GM19035 (cell line): ENCODE data around the gene COL26A1.
"Not testable (repeated sequence)": the region's sequence is repeated elsewhere in the genome, so short reads cannot be mapped to it uniquely, and the experiment has no call there.

Source experiments
- ATAC-seq: cut with Tn5 transposase; IDR thresholded peaks from one replicate; pipeline ENCODE4 v1.9.1; 2021; ENCODE audit not compliant: unreplicated experiment

Gene COL26A1

DNA sequence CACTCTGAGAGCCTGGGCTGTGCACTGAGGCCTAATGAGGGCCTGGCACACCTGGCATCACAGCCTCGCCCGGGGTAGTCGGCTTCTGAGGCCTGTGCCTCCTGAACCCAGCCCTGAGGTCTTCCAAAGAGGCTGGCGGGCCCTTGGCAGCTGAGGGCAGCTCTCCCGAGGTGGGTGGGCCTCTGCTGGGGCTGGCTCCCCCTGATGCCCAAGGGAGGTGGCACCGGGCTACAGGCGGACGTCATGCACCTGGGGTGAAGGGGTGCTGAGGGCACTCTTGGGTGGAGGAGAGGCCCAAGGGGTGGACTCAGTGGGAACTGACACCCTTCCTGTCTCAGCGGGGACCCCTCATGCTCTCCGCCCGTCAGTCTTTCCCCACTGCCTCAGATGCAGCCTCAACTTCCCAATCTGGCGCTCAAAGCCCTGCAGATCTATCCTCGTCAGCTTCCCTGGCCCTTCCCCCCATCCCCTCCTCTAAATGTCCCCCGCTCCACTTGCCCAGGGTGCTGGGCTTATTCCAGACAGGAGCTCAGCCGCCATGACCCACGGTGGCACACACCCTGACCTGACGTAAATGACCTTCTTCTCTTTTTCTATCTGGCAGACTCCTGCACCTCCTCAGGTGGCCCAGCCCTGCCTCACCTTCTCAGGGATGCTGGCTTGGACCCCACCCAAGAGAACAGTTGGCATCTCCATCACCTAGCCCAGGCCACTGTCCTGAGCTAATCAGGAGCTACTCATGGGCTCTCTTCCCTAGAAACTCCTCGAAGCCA lies 228.2 kb downstream of the COL26A1 start:
- no peak for ATAC-seq

DNA sequence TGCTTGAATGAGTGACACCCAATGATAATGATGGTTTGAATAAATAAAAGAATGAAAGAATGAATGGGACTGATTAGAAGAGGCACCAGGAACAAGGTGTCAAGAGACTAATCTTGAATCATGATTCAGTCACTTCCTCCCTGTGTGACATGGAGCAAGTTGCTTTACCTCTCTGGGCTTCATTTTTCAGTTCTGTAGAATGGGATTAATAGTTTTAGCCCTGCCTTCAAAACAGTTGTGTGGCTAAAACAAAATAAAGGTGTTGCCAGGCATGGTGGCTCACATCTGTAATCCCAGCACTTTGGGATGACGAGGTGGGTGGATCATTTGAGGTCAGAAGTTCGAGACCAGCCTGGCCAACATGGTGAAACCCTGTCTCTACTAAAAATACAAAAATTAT lies 228.8 kb downstream of the COL26A1 start:
- no peak for ATAC-seq

DNA sequence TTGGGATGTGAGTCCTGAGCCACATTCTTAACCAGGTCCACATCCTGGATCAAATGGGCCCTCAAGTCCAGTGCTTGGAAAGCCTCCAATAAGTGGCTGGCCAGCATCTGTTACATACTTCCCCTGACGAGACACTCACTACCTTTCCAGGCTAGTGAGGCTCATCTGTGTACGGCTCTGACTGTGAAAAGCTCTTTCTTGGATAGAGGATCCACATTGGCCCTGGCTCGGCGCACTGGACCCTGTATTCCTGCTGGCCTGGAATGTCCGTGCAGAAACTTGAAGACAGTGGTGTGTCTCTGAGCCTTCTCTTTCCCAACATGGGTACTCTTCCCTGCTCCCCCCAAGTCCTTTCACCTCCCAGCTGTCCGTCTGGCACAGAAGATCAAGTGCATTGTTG lies 230.9 kb downstream of the COL26A1 start:
- ATAC-seq: no peak

DNA sequence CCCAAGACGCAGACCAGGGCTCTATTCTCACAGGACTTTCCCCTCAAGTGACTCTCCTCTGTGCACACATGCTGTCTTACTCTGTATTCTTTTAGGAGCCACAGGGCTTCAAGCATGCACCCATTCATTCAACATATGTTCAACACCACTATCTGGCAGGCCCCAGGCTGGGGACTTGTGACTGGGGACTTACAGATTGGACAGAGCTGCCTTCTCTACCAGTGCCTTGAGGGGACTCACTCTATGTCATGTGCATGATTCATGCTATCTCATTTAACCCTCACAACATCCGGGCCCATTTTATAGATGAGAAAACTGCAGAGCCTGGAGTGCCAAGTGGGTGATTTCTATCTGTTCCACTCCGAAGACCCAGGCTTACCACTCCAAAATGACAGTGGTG lies 232.1 kb downstream of the COL26A1 start:
- no peak for ATAC-seq

DNA sequence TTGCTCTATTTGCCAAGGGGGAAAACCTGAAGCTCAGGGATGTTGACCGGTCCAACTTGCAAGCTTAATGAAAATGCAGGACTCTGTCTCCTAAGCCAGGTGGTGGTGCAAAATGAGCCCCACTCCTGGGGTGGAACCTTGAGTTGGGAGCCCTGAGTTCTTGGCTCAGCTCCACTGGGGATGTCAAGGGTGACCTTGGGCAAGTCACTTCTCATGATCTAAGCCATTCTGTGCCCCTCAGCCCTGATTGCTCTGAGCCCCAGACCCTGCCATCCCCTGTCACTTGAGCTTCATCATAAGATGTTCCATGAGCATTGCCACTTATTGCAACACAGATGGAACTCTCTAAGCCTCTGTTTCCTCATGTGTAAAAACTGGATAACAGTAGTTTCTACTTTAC lies 232.6 kb downstream of the COL26A1 start:
- ATAC-seq: no peak

DNA sequence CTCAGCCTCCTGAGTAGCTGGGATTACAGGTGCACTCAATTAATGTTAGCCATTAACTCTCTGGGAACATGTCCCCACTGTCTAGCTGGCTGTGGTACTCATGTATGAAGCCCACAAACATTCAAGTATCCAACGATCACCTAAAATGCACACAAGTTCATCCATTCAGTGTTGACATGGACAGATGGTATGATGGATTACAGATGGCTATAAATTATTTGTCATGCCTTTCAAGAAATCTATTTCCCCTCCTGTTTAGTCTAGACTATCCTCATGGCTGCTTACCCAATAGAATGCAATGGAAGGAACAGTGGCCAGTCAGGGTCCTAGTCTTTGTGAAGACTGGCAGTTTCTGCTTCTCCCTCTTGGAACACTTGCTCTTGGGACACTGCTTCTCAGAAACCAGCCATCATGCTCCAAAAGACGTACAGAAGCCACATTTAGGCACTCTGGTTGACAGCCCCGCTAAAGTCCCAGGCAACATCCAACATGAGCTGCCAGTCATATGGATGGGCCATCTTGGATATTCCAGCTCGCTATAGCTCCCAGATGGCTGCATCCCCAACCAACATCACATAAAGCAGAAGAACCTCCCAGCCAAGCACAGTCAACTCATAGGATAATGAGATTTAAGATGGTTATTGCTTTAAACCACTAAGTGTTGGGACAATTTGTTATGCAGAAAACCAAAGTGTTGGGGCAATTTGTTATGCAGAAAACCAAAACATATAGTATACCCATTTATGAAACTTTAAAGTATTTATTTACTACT lies 233.3 kb downstream of the COL26A1 start:
- ATAC-seq: no peak

DNA sequence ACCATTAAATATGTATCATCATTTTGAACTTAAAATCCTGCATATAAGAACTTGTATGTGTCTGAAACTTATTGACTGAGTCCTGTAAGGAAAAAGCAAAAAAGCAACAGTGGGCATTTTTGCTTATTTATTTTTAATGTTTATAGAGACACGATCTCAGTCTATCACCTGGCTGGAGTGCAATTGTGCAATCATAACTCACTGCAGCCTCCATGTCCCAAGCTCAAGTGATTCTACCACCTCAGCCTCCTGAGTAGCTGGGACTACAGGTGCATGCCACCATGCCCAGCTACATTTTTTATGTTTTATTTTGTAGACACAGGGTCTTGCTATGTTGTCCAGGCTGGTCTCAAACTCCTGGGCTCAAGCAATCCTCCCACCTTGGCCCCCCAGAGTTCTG lies 234.2 kb downstream of the COL26A1 start:
- no peak for ATAC-seq

DNA sequence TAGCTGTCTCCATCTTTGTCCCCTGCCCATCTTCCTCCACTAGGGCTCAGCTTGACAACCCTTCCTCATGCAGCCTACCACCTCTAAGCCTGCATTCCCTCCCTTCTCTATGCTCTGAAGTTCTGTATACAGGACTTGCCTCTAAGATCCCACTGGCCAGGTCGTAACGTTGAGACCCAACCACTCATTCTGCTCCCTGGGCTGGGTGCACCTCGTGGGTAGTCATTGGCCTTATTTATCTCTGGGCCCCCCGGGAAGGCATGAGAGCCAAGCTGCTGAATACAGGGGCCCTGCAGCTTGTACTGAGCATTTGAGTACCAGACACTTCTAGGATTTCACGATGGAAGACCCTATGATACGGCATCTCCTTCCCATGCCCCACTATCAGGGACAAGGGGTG lies 235.3 kb downstream of the COL26A1 start:
- no peak for ATAC-seq

DNA sequence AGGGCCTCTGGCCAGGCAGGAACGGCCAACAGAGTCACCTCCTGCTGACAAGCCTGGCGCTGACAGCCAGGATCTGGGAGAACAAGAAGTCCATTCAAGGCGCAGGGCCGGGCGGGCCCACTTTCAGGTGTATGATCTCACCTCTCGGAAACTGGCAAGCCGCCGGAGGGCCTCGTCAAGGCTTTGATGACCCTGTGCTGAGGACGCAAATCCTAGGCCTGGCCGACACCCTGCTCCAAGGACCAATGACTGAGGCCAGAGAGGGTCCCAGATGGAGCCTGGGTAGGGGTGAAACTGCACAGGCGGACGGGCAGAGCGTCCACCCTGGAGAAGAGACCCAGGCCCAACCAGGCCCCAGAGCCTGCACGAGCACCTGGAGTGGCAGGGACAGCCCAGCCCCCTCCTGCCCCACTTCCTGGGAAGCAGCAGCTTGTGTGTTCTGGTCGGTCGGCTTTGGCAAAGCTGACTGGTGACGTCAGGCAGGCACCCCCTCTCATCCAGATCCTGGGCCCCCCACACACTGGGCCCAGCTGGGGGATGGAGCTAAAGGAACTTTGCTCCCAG lies 235.8 kb downstream of the COL26A1 start:
- no peak for ATAC-seq

DNA sequence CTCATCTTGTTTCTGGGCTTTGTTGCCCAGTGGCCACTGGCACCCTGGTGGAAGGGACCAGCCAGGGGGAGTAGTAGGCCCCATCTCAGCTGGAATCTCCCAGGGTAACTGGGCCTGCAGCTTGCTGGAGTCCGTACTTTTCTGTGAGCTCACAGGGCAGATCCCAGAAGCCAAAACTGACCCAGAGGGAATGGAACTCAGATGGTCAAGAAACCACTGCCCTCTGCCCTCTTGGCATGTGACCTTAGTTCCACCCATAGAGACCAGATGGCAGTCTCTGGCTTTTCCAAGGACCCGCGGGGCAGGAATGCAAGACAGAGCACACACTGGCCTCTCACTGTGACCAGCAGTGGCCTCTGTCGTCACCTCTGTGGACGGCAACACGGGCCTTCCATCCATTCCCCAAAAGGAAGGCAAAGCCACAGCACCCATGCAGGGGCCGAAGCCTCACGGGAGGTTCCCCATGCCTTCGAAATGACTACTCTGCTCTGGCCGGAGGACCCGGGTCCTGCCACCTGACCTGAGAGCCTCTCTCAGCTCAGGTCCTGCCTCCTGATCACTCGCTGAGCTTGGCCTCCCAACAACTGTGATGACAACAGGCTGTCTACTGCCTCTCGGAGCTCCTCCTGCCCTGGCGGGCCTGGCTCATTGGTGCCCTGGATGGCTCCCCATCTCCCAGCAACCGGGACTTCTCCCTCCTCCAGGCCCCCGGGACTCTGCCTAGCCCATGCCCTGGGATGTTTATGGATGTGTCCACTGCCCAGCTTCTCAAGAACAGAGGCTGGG lies 236.5 kb downstream of the COL26A1 start:
- no peak for ATAC-seq

DNA sequence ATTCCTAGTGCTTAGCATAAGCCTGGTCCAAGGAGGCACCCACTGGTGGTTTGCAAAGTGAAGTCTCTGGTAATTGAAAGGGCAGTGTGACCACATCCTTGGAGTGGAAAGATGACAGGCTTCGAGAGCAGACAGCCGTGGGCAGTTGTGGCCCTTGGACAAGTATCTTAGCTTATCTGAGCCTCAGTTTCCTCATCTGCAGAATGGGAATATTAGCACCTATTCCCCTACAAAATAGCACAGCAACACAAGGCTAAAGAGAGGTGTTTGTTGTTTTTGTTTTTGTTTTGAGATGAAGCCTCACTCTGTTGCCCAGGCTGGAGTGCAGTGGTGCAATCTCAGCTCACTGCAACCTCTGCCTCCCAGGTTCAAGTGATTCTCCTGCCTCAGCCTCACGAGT lies 237.1 kb downstream of the COL26A1 start:
- no peak for ATAC-seq

DNA sequence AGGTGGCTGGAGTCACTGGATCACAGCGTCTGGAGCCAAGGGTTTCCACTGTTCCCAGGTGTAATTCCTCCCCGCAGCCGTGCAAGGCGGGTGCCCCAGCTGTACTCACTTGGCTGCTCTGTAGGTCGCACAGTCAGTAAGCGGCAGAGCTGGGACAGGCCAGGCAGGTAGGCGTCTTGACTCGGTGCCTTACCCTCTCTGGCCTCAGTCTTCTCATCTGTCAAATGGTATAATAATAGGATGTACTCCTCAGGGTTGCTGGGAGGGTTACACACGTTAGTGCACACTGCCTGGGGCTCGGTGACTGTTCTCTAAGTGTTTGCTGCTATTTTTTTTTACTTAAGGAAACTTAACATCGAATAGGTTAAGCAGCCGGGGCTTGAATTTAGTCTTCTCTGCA lies 239.4 kb downstream of the COL26A1 start:
- ATAC-seq: no peak

DNA sequence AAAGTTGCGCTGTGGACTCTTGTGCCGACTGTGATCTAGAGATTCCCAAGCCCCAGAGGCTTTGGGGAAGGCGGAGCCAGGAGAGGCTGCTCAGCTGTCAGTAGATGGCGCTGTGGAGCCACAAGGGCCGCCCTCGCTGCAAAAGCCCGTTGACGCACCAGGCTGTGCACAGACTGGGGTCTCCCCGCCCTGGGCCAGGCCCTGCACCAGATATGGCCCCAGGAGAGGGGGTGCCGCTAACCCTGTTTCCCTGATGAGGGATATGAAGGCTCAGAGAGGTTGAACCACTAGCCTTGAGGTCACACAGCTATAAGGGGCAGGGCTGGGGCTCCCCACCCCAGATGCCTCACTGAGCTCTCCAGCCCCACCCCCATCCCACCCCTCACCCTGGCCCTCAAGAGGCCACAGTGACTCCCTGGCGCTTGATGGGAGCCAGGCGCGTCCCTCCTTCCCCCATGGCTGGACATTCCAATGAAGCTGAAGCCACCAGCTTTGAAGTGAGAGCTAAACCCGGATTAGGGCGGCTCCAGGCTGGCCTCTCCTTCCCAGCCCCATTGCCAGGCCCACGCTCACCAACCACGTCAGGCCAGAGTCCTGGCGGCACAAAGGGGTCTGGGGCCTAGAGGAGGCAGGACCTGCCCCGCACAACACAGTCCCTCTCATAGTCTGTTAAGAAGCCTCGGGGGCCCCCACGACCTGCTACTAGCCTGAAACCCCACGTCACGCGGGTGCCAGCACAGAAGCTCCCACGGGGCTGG lies 240.0 kb downstream of the COL26A1 start:
- ATAC-seq: no peak

DNA sequence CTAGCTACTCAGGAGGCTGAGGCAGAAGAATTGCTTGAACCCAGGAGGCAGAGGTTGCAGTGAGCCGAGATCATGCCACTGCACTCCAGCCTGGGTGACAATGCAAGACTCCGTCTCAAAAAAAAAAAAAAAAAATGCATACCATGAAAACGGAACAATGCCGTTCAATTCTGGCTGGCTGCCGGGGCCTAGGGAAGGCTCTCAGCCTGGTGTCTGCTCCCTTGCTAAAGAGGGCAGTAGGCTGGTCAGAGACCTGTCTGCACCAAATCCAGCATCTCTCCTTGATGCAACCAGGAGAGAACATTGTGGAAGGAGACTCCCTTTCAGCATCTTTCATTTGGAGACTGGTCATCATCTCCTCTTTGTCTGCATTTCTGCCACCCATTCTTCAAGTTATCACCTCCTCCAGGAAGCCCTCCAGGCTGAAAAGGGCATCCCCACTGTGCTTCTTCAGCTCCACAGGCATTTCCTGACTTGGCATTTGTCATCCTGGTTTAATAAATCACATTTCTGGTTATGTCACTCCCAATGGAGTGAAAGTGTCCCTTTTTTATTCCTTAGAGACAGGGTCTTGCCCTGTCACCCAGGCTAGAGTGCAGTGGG lies 241.8 kb downstream of the COL26A1 start:
- ATAC-seq: no peak

DNA sequence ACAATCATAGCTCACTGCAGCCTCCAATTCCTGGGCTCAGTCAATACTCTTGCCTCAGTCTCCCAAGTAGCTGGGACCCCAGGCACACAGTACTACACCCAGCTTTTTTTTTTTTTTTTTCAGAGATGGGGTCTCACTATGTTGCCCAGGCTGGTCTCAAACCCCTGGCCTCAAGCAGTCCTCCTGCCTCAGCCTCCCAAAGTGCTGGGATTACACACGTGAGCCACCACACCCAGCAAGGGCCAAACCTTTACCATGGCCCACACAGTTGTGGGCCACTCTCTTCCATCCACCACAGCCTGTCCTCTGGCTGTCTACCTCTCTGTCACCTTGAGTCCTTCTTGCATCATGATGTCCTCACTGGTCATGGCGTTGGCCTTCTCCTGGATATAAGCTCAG lies 242.3 kb downstream of the COL26A1 start:
- ATAC-seq: not testable (repeated sequence)

DNA sequence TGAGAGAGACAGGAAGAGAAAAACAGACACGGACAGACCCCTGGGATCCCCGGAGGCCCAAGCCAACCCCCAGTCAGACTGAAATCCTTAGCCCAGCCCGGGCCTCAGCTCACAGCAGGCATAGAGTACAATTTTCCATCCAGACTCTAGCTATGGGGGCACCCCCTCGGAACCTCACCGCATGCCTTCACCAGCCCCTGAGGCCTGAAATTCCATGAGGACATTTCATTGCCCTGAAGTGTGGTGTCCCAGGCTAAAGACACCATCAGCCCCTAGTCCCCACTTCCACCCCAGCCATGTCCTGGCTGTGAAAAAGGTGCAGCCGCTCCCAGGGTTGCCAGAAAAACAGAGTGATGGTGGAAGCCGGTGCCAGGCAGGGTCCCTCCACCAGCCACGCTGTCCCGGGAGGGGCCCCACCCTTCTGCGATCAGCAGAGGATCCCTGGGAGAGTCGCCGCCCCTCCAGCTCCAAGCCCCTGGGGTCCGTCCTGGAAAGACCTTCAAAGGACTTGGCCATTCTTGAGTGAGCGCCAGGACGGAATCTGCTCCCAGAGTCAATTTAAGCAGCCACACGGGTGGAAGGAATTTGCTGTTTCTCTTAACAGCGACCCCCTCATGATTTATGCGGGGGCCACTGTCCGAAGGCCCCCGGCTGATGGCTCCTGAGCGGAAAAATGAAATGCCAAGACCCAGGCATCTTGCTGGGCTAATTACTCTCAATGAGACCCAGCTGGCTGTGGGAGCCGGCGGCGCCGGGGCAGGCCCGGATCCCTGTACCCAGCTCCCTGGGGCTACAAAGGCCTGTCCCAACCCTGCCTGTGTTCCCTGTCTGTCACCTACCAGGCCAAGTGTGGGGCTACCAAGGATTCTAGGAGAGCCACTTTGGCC lies 243.2 kb downstream of the COL26A1 start:
- ATAC-seq: no peak

DNA sequence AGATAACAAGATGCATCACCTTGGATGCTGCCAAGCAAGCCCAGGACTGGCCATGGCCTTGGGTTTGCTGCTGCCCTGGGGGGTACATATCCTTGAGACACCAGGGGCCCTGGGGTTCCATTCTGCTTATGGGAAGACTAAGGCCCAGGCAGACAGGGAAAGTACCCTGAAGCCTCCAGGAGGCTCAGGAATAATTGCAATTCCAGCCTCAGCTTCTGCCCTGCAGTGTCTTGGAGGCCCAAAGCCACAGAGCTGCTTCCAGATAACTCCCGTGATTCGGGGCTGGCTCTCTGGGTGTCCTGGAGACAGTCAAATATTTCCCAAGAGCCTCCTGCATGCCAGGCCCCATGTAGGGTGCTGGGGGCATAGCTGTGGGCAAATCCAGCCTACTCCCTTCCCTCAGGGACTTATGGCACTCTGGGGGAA lies 243.8 kb downstream of the COL26A1 start:
- no peak for ATAC-seq
